ENCODE measurements around the gene PDGFD.

PDGFD gene

DNA sequence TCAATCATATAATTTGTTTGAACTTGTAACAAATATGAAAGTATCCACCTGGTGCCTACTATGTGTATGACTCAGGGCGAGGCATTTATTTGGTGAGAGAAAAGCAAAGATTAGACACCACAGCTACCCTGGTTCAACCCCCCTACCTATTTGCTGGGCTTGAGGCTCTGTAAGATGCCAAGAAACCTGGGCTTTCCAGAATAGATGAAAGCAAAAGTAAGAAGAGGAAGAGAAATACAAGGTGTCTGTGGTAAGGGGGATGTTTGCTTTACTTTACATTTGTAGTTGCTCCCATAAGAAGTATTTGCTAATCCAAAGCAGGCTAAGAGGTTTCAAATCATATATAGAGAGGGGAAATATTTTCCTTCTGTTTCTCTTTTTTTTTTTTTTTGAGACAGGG lies 65.8 kb downstream of the PDGFD start:
- H3K27ac ChIP-seq: no peak overlapping the region
- no peak for DNase-seq (ENCODE audit: low read depth, low spot score)
- H3K9ac ChIP-seq (ENCODE audit: insufficient read length): no peak overlapping the region
- H3K36me3 ChIP-seq (ENCODE audit: insufficient read depth, low read length): no peaks in the 10 kb centered on the region
- no peak overlapping the region for H3K4me3 ChIP-seq
- TF ChIP-seq POLR2AphosphoS5 (IDR thresholded peaks at IDR 0.05; ENCODE audit: borderline replicate concordance, low read depth, low read length) (no peak), EZH2 (IDR thresholded peaks at IDR 0.05) (no peak), FOXP2 (optimal IDR thresholded peaks at IDR 0.05; ENCODE audit: control extremely low read depth, extremely low read length, insufficient read depth) (no peak)
- H3K9me3 ChIP-seq (ENCODE audit: low read depth, low read length): no peaks in the 10 kb centered on the region

DNA sequence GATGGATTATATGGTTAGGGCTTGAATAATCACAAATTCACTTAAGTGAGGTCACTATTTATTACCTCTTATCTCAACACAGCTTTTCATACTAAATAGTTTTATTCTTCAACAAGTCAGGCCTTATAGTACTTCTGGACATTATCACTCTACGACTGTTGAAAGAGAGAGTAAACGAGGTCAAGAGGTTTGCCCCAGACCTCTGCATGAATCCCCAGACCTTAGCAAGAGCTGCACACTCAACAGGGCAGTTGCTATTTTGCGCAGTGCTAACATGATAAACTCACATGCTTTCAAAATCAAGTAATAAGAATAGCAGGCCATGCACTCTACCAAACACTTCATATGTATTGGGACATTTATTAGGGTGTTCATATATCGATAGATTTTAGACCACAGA lies 67.0 kb downstream of the PDGFD start:
- Histone ChIP-seq H3K9me3 (ENCODE audit: low read depth, low read length) (no peaks in the 10 kb centered on the region), H3K27ac (no peak overlapping the region), H3K36me3 (ENCODE audit: insufficient read depth, low read length) (no peaks in the 10 kb centered on the region), H3K4me3 (no peak overlapping the region), H3K9ac (ENCODE audit: insufficient read length) (no peak overlapping the region)
- DNase-seq (ENCODE audit: low read depth, low spot score): no peak
- TF ChIP-seq EZH2 (IDR thresholded peaks at IDR 0.05): no peak
- TF ChIP-seq POLR2AphosphoS5 (IDR thresholded peaks at IDR 0.05; ENCODE audit: borderline replicate concordance, low read depth, low read length): no peak
- TF ChIP-seq FOXP2 (optimal IDR thresholded peaks at IDR 0.05; ENCODE audit: control extremely low read depth, extremely low read length, insufficient read depth): no peak

DNA sequence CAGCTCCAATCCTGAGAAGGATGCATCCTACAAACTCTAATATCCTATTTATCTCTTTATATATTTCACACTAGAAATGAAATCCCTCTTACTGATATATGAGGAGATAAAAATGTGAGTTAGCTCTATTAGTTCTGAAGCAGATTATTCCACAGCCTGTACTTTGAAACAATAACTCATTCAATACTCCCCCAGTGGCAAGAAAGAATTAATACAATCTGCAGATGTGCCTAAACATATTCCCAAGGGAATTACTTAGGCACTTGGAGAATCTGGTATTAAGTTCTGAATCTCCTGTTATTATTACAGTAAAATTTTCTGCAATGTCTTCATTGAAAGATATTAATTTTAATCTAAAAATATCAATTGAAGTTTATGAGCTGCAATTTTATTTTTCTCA lies 68.2 kb downstream of the PDGFD start:
- TF ChIP-seq EZH2 (IDR thresholded peaks at IDR 0.05) (no peak), POLR2AphosphoS5 (IDR thresholded peaks at IDR 0.05; ENCODE audit: borderline replicate concordance, low read depth, low read length) (no peak)
- Histone ChIP-seq H3K9ac (ENCODE audit: insufficient read length) (no peak overlapping the region), H3K4me3 (no peak overlapping the region), H3K27ac (no peak overlapping the region), H3K36me3 (ENCODE audit: insufficient read depth, low read length) (no peaks in the 10 kb centered on the region), H3K9me3 (ENCODE audit: low read depth, low read length) (no peaks in the 10 kb centered on the region)
- DNase-seq (ENCODE audit: low read depth, low spot score): no peak

DNA sequence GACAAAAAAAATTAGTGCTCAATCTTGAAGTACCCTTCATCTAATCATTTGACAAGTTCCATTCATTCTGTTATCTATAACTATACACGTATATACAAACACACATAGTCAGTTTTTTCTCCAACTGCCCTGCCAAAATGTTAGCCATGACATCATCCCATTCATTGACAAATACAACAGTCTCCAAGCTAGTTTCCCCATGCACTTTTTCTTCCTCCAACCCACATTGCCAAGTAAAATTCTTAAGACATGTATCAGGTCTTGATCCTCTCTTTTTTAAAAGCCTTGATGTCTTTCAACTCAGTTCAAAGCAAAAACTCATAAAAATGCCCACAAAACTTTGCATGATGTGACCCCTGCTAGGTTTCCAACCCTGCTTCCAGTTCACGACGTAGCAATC lies 69.4 kb downstream of the PDGFD start:
- H3K9me3 ChIP-seq (ENCODE audit: low read depth, low read length): no peaks in the 10 kb centered on the region
- TF ChIP-seq EZH2 (IDR thresholded peaks at IDR 0.05) (no peak), FOXP2 (optimal IDR thresholded peaks at IDR 0.05; ENCODE audit: control extremely low read depth, extremely low read length, insufficient read depth) (no peak), POLR2AphosphoS5 (IDR thresholded peaks at IDR 0.05; ENCODE audit: borderline replicate concordance, low read depth, low read length) (no peak)
- no peak for DNase-seq (ENCODE audit: low read depth, low spot score)
- H3K27ac ChIP-seq: no peak overlapping the region
- no peaks in the 10 kb centered on the region for H3K36me3 ChIP-seq (ENCODE audit: insufficient read depth, low read length)
- H3K4me3 ChIP-seq: no peak overlapping the region
- no peak overlapping the region for H3K9ac ChIP-seq (ENCODE audit: insufficient read length)

DNA sequence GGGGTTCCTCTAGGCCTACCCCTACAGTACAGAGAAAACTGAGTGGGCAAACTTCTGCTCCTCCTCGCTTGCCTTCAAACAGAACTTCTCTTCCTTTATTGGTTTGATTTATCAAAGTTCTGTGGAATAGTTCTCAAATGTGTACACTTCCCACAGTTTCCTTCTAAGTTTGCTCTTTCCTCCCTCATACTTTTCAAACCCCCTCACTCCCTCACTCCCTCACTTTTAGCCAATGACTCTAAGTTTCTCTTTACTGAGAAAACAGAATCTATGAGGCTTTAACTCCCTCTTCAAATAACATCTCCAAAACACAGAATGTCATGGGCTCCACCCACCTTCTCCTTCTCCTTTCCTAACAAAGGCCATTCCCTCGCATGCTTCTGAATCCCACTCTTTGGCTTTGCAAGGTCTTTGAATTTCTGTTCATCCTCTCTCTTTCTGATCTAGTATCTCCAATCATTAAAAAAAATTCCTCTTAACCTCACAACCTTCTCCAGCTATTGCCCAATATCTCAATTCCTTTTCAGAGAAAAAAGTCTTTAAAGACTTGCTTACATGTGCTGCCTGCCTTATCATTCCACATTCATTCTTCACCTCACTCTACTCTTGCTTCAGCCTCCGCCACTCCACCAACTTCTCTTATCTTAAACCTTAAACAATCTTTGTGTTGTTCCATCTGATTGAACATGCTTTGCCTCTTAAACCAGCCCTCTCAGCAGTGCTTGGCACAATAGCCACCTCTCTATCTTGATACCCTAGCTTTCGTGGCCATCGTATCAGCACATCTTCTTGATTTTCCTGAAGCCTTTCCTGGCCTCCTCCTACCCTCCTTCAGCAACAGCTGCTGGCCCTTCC lies 70.3 kb downstream of the PDGFD start:
- H3K36me3 ChIP-seq (ENCODE audit: insufficient read depth, low read length): no peaks in the 10 kb centered on the region
- TF ChIP-seq EZH2 (IDR thresholded peaks at IDR 0.05) (no peak), POLR2AphosphoS5 (IDR thresholded peaks at IDR 0.05; ENCODE audit: borderline replicate concordance, low read depth, low read length) (no peak), FOXP2 (optimal IDR thresholded peaks at IDR 0.05; ENCODE audit: control extremely low read depth, extremely low read length, insufficient read depth) (no peak)
- H3K27ac ChIP-seq: no peak overlapping the region
- no peaks in the 10 kb centered on the region for H3K9me3 ChIP-seq (ENCODE audit: low read depth, low read length)
- no peak overlapping the region for H3K9ac ChIP-seq (ENCODE audit: insufficient read length)
- H3K4me3 ChIP-seq: no peak overlapping the region
- no peak for DNase-seq (ENCODE audit: low read depth, low spot score)

DNA sequence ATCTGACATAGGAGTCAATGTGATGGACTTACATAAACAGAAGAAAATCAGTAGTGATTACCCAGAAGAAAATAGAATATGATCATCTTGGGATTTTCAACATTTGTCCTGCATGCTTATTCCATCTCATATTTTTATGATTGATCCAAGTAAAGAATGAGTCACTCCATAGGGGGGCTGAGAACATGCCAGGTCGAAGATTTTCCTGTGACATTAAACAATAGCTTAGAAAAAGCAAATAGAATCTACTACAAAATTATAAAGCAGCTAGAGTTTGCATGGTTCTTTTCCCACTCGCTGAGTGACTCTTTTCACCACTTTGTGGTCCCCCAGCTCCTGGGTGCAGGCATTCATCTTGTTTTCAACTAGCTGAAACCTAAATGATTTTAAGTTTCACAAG lies 71.2 kb downstream of the PDGFD start:
- Histone ChIP-seq H3K4me3 (no peak overlapping the region), H3K9ac (ENCODE audit: insufficient read length) (no peak overlapping the region), H3K36me3 (ENCODE audit: insufficient read depth, low read length) (no peaks in the 10 kb centered on the region), H3K9me3 (ENCODE audit: low read depth, low read length) (no peaks in the 10 kb centered on the region), H3K27ac (no peak overlapping the region)
- TF ChIP-seq POLR2AphosphoS5 (IDR thresholded peaks at IDR 0.05; ENCODE audit: borderline replicate concordance, low read depth, low read length) (no peak), FOXP2 (optimal IDR thresholded peaks at IDR 0.05; ENCODE audit: control extremely low read depth, extremely low read length, insufficient read depth) (no peak), EZH2 (IDR thresholded peaks at IDR 0.05) (no peak)
- no peak for DNase-seq (ENCODE audit: low read depth, low spot score)

DNA sequence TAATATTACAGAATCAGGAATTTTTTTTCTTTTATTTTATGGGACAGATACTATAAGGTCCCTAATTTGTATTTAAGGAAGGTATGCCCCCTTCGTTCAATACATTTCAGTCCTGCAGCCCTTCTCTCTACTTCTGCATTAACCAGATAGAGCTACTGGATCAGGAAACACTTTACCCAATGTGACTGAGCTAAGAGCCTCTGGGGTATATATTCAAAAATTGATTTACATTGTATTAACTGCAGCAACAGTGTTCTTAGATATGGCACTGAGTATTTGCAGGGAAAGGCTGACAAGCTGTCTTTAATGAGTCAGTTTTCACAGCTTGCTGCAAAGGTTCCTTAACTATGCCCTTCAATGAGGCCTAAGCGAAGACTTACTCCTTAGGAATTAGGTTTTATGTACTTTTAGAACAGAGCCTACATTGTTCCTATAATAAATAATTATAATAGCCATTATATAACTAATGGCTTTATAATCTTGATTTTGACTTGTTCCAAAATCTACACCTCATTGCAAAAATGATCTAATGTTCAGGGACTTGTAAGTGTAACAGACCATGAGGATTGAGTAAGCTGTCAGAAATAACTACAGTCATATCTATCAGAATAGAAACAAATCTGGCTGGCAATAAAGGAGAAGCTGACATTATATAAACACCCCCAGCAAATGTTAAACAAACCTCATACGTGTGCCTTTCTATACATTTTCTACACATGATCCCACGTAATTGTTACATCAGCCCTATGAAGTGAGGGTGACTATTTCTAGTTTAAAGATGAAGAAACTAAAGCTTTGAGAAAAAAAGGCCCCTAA lies 72.5 kb downstream of the PDGFD start:
- TF ChIP-seq FOXP2 (optimal IDR thresholded peaks at IDR 0.05; ENCODE audit: control extremely low read depth, extremely low read length, insufficient read depth) (no peak), POLR2AphosphoS5 (IDR thresholded peaks at IDR 0.05; ENCODE audit: borderline replicate concordance, low read depth, low read length) (no peak), EZH2 (IDR thresholded peaks at IDR 0.05) (no peak)
- peak overlapping the region; percentile 93 for H3K27ac ChIP-seq
- no peaks in the 10 kb centered on the region for H3K36me3 ChIP-seq (ENCODE audit: insufficient read depth, low read length)
- peak overlapping the region; percentile 61 for H3K4me3 ChIP-seq
- no peaks in the 10 kb centered on the region for H3K9me3 ChIP-seq (ENCODE audit: low read depth, low read length)
- peak overlapping the region; percentile 38 for H3K9ac ChIP-seq (ENCODE audit: insufficient read length)
- peak; percentile 20 for DNase-seq (ENCODE audit: low read depth, low spot score)

DNA sequence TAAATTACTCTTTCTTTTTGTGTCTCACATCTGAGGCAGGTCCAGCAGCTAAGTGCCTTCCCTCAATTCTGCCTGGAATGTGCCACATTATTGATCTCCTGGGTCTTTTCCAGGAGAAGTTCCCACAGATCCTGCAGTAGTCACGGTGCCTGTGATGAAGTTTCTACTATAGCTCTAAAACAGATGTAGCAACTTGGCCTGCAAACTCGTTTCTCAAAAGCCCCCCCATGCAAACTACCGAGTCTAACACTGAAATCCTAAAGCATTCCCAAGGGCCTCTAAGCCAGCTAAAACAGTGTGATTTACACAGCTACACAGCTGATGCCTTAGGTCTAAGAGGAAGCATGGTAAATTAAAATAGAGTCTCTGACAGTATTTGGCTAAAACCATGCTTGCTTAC lies 73.2 kb downstream of the PDGFD start:
- peak; percentile 87 for DNase-seq (ENCODE audit: low read depth, low spot score)
- Histone ChIP-seq H3K9me3 (ENCODE audit: low read depth, low read length) (no peaks in the 10 kb centered on the region), H3K9ac (ENCODE audit: insufficient read length) (peak overlapping the region; percentile 6), H3K27ac (peak overlapping the region; percentile 93), H3K4me3 (peak overlapping the region; percentile 61), H3K36me3 (ENCODE audit: insufficient read depth, low read length) (no peaks in the 10 kb centered on the region)
- TF ChIP-seq POLR2AphosphoS5 (IDR thresholded peaks at IDR 0.05; ENCODE audit: borderline replicate concordance, low read depth, low read length) (peak; percentile 18; the same call in 1 of the 2 replicates), EZH2 (IDR thresholded peaks at IDR 0.05) (no peak)

Data from SK-N-MC (cell line).